Smooth muscle cell (in vitro differentiated cells): ENCODE measurements around the gene TTC23L. TPM values are rescaled to one million over a fixed set of nuclear protein-coding genes. Genes with fewer than 3 reads are reported as not detected.
"Not testable (repeated sequence)": the region's sequence is repeated elsewhere in the genome, so short reads cannot be mapped to it uniquely, and the experiment has no call there.

Experiments used
- DNase-seq: peaks from one replicate; lab custom pipeline; 2025; ENCODE audit not compliant: unreplicated experiment; lab: John Stamatoyannopoulos, UW
- H2AFZ ChIP-seq: fragments of 200-600 bp; sonication (generic); 2 replicates; pipeline ENCODE4 v1.6.0; 2016; ENCODE audit warnings: antibody characterized with exemption, low read depth, mild to moderate bottlenecking
- H3F3A ChIP-seq: fragments of 200-600 bp; sonication (generic); 2 replicates; pipeline ENCODE4 v1.6.0; 2017; ENCODE audit warnings: antibody characterized with exemption, low read depth
- H3K27ac ChIP-seq: fragments of 200-600 bp; sonication (generic); 2 replicates; pipeline ENCODE4 v1.5.1; 2016; ENCODE audit warnings: low read depth, mild to moderate bottlenecking
- H3K27me3 ChIP-seq: fragments of 200-600 bp; sonication (generic); 2 replicates; pipeline ENCODE4 v1.6.1; 2016; ENCODE audit warnings: low read depth, mild to moderate bottlenecking
- H3K36me3 ChIP-seq: fragments of 200-600 bp; sonication (generic); 2 replicates; pipeline ENCODE4 v1.5.1; 2016; ENCODE audit warnings: low read depth
- H3K4me1 ChIP-seq: fragments of 200-600 bp; sonication (generic); 2 replicates; pipeline ENCODE4 v1.5.1; 2016; ENCODE audit warnings: low read depth
- H3K4me2 ChIP-seq: fragments of 200-600 bp; sonication (generic); 2 replicates; pipeline ENCODE4 v1.6.0; 2016; ENCODE audit warnings: mild to moderate bottlenecking
- H3K4me3 ChIP-seq: fragments of 200-600 bp; sonication (generic); 2 replicates; pipeline ENCODE4 v1.5.1; 2016; ENCODE audit warnings: mild to moderate bottlenecking
- H3K79me2 ChIP-seq: fragments of 200-600 bp; sonication (generic); 2 replicates; pipeline ENCODE4 v1.6.0; 2016; ENCODE audit warnings: low read depth, mild to moderate bottlenecking
- H3K9ac ChIP-seq: fragments of 200-600 bp; sonication (generic); 2 replicates; pipeline ENCODE4 v1.6.0; 2016; ENCODE audit warnings: low read depth
- H3K9me3 ChIP-seq: fragments of 200-600 bp; sonication (generic); replicated peaks from 2 replicates; pipeline ENCODE4 v1.5.1; 2016; ENCODE audit warnings: low read depth
- H4K20me1 ChIP-seq: fragments of 200-600 bp; sonication (generic); 2 replicates; pipeline ENCODE4 v1.6.0; 2016; ENCODE audit warnings: low read depth
- CTCF ChIP-seq: fragments of 200-600 bp; sonication (generic); IDR thresholded peaks from 2 replicates; pipeline ENCODE4 v1.5.1; 2017; ENCODE audit warnings: borderline replicate concordance, mild to moderate bottlenecking, antibody characterized with exemption; ENCODE audit not compliant: insufficient read depth, poor library complexity, severe bottlenecking
- WGBS: methylation state at CpG from one replicate; pipeline ENCODE4 v1.1.7; 2016; ENCODE audit warnings: low lambda C conversion rate; 5-methylcytosine and 5-hydroxymethylcytosine counted together
- polyA plus RNA-seq: library from polyadenylated mRNA; unstranded; fragments of >200 nt; fragmentation: Nextera tagmentation; extraction: Ambion mirVana; gene quantifications from 2 replicates; pipeline ENCODE4 v1.2.1, GENCODE V29; 2016
- total RNA-seq: library from RNA; depleted of rRNA; stranded (reverse); fragments of >200 nt; gene quantifications from 2 replicates; pipeline ENCODE4 v1.2.3, GENCODE V29; 2014

The TTC23L gene
- total and polyA plus RNA-seq, 2 experiments from 2014 or later, result 0.04 to 0.08 TPM

GRCh38 chr5:34822956-34823715 lies 15.8 kb upstream of the TTC23L start:
- peak overlapping the region; percentile 27 for H3K27ac ChIP-seq
- peaks cover 13% of the 10 kb centered on the region for H3F3A ChIP-seq
- H3K79me2 ChIP-seq, result no peaks in the 10 kb centered on the region
- no peaks in the 10 kb centered on the region for H3K4me1 ChIP-seq
- no peak overlapping the region for H3K4me3 ChIP-seq
- H4K20me1 ChIP-seq, result peaks cover 18% of the 10 kb centered on the region
- no peaks in the 10 kb centered on the region for H3K27me3 ChIP-seq
- no peak for DNase-seq
- no peaks in the 10 kb centered on the region for H3K9me3 ChIP-seq
- WGBS, result 91% methylated on average over 8 of the region's 8 CpGs
- H3K4me2 ChIP-seq, result no peak overlapping the region
- no peak overlapping the region for H2AFZ ChIP-seq
- no peak for TF ChIP-seq CTCF
- peaks cover 58% of the 10 kb centered on the region for H3K36me3 ChIP-seq
- no peak overlapping the region for H3K9ac ChIP-seq

GRCh38 chr5:34826347-34826746 lies 12.6 kb upstream of the TTC23L start:
- H3K9me3 ChIP-seq, result no peaks in the 10 kb centered on the region
- H3K9ac ChIP-seq, result no peak overlapping the region
- H3K4me1 ChIP-seq, result no peaks in the 10 kb centered on the region
- no peaks in the 10 kb centered on the region for H3K79me2 ChIP-seq
- whole genome bisulfite sequencing, result 80% methylated on average over 6 of the region's 6 CpGs
- peaks cover 14% of the 10 kb centered on the region for H3F3A ChIP-seq
- no peak overlapping the region for H2AFZ ChIP-seq
- TF ChIP-seq CTCF, result no peak
- no peak overlapping the region for H3K4me3 ChIP-seq
- H3K27ac ChIP-seq, result peak overlapping the region; percentile 10
- H4K20me1 ChIP-seq, result peaks cover 8% of the 10 kb centered on the region
- DNase-seq, result no peak
- H3K36me3 ChIP-seq, result peaks cover 61% of the 10 kb centered on the region
- H3K27me3 ChIP-seq, result no peaks in the 10 kb centered on the region
- no peak overlapping the region for H3K4me2 ChIP-seq

- WGBS, result 93% methylated on average over 6 of the region's 6 CpGs
- H3K9ac ChIP-seq, result no peak overlapping the region
- no peaks in the 10 kb centered on the region for H3K9me3 ChIP-seq
- H3F3A ChIP-seq, result peaks cover 29% of the 10 kb centered on the region
- peaks cover 72% of the 10 kb centered on the region for H3K36me3 ChIP-seq
- H3K4me2 ChIP-seq, result no peak overlapping the region
- H3K27me3 ChIP-seq, result no peaks in the 10 kb centered on the region
- TF ChIP-seq CTCF, result no peak
- no peaks in the 10 kb centered on the region for H3K4me1 ChIP-seq
- peaks cover 8% of the 10 kb centered on the region for H4K20me1 ChIP-seq
- H3K27ac ChIP-seq, result no peak overlapping the region
- H2AFZ ChIP-seq, result no peak overlapping the region
- H3K79me2 ChIP-seq, result no peaks in the 10 kb centered on the region
- DNase-seq, result no peak
- no peak overlapping the region for H3K4me3 ChIP-seq
Observed at GRCh38 chr5:34827588-34828506, 11.1 kb upstream of the TTC23L start.

GRCh38 chr5:34830827-34831226 lies 8.1 kb upstream of the TTC23L start:
- DNase-seq, H2AFZ ChIP-seq: not testable (repeated sequence)
- 93% methylated on average over 7 of the region's 7 CpGs for WGBS

More at GRCh38 chr5:34830827-34831226, 8.1 kb upstream of the TTC23L start:
- H3K4me1 ChIP-seq, H3K9me3 ChIP-seq, H3K79me2 ChIP-seq, H4K20me1 ChIP-seq, H3K27me3 ChIP-seq, H3K4me2 ChIP-seq, H3K9ac ChIP-seq, H3K4me3 ChIP-seq: not testable (repeated sequence)
- H3K27ac ChIP-seq, result peak overlapping the region; percentile 10
- H3F3A ChIP-seq, result peaks cover 56% of the 10 kb centered on the region
- H3K36me3 ChIP-seq, result peaks cover 51% of the 10 kb centered on the region
